ENCODE results near the gene AURKAIP1. TPM values are rescaled to one million over a fixed set of nuclear protein-coding genes. Genes with fewer than 3 reads are reported as not detected.

Gene AURKAIP1
- total and polyA plus RNA-seq, 9 of the 15 experiments (the other 6 are each of a cell fraction or from before 2014, with no cell fraction given) = 7.8 to 478 (median 92.0) TPM

- TF ChIP-seq, protein P1, sequence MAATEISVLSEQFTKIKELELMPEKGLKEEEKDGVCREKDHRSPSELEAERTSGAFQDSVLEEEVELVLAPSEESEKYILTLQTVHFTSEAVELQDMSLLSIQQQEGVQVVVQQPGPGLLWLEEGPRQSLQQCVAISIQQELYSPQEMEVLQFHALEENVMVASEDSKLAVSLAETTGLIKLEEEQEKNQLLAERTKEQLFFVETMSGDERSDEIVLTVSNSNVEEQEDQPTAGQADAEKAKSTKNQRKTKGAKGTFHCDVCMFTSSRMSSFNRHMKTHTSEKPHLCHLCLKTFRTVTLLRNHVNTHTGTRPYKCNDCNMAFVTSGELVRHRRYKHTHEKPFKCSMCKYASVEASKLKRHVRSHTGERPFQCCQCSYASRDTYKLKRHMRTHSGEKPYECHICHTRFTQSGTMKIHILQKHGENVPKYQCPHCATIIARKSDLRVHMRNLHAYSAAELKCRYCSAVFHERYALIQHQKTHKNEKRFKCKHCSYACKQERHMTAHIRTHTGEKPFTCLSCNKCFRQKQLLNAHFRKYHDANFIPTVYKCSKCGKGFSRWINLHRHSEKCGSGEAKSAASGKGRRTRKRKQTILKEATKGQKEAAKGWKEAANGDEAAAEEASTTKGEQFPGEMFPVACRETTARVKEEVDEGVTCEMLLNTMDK (IDR thresholded peaks at IDR 0.05; ENCODE audit: borderline replicate concordance, insufficient read depth, low read depth, low read length, poor library complexity, severe bottlenecking) = peak; percentile 43
- TF ChIP-seq POLR2G (IDR thresholded peaks at IDR 0.05; ENCODE audit: low read depth, low read length) = 0 out of 2 replicates have a peak, but pooled peaks have one; percentile 12
- no peak for TF ChIP-seq E4F1 (CRISPR knock-in tag; IDR thresholded peaks at IDR 0.05; ENCODE audit: borderline replicate concordance)
- TF ChIP-seq, protein P2, sequence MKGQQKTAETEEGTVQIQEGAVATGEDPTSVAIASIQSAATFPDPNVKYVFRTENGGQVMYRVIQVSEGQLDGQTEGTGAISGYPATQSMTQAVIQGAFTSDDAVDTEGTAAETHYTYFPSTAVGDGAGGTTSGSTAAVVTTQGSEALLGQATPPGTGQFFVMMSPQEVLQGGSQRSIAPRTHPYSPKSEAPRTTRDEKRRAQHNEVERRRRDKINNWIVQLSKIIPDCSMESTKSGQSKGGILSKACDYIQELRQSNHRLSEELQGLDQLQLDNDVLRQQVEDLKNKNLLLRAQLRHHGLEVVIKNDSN (CRISPR knock-in tag; IDR thresholded peaks at IDR 0.05) = peak; percentile 21; the same call in 1 of the 2 replicates
- peak in 1 of 2 experiments; percentile 41; a peak in 1 of 4 replicates for TF ChIP-seq HDAC1 (IDR thresholded peaks at IDR 0.05)
- TF ChIP-seq ZNF41 (CRISPR knock-in tag; conservative IDR thresholded peaks at IDR 0.05) = no peak
- TF ChIP-seq, protein P3, sequence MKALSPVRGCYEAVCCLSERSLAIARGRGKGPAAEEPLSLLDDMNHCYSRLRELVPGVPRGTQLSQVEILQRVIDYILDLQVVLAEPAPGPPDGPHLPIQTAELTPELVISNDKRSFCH (CRISPR knock-in tag; IDR thresholded peaks at IDR 0.05) = no peak
- TF ChIP-seq, protein P3 (tag; IDR thresholded peaks at IDR 0.05) = no peak
- peak; percentile 100 for TF ChIP-seq FOSL1 (tag; conservative IDR thresholded peaks at IDR 0.05)
- TF ChIP-seq, protein P4, sequence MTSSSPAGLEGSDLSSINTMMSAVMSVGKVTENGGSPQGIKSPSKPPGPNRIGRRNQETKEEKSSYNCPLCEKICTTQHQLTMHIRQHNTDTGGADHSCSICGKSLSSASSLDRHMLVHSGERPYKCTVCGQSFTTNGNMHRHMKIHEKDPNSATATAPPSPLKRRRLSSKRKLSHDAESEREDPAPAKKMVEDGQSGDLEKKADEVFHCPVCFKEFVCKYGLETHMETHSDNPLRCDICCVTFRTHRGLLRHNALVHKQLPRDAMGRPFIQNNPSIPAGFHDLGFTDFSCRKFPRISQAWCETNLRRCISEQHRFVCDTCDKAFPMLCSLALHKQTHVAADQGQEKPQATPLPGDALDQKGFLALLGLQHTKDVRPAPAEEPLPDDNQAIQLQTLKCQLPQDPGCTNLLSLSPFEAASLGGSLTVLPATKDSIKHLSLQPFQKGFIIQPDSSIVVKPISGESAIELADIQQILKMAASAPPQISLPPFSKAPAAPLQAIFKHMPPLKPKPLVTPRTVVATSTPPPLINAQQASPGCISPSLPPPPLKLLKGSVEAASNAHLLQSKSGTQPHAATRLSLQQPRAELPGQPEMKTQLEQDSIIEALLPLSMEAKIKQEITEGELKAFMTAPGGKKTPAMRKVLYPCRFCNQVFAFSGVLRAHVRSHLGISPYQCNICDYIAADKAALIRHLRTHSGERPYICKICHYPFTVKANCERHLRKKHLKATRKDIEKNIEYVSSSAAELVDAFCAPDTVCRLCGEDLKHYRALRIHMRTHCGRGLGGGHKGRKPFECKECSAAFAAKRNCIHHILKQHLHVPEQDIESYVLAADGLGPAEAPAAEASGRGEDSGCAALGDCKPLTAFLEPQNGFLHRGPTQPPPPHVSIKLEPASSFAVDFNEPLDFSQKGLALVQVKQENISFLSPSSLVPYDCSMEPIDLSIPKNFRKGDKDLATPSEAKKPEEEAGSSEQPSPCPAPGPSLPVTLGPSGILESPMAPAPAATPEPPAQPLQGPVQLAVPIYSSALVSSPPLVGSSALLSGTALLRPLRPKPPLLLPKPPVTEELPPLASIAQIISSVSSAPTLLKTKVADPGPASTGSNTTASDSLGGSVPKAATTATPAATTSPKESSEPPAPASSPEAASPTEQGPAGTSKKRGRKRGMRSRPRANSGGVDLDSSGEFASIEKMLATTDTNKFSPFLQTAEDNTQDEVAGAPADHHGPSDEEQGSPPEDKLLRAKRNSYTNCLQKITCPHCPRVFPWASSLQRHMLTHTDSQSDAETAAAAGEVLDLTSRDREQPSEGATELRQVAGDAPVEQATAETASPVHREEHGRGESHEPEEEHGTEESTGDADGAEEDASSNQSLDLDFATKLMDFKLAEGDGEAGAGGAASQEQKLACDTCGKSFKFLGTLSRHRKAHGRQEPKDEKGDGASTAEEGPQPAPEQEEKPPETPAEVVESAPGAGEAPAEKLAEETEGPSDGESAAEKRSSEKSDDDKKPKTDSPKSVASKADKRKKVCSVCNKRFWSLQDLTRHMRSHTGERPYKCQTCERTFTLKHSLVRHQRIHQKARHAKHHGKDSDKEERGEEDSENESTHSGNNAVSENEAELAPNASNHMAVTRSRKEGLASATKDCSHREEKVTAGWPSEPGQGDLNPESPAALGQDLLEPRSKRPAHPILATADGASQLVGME (CRISPR knock-in tag; IDR thresholded peaks at IDR 0.05) = no peak
- 0 out of 2 replicates have a peak, but pooled peaks have one; percentile 52 for TF ChIP-seq DPF2 (IDR thresholded peaks at IDR 0.05)
- TF ChIP-seq SMARCA5 (IDR thresholded peaks at IDR 0.05) = peak; percentile 79
- peak; percentile 31; the same call in 1 of the 2 replicates for TF ChIP-seq TFAP4 (CRISPR knock-in tag; IDR thresholded peaks at IDR 0.05; ENCODE audit: borderline replicate concordance)
These were observed 30.2 kb downstream of the AURKAIP1 start (continued) for GRCh38 chr1:1344655-1345361.

Measured in K562 (cell line).